SK-N-SH (cell line): ENCODE data around the gene KIF13A. TPM values are rescaled to one million over a fixed set of nuclear protein-coding genes. Genes with fewer than 3 reads are reported as not detected.

Experiments
- CTCF ChIA-PET: fragments of 300-600, 350-600 bp; formaldehyde crosslinking; extraction: SDS; loops from one replicate; lab custom pipeline; 2021; lab: Yijun Ruan, JAX
- POLR2A ChIA-PET: fragments of 350-600 bp; sonication (Branson Sonifier 250); formaldehyde crosslinking; extraction: SDS; loops from one replicate; lab custom pipeline; 2020; ENCODE audit warnings: antibody characterized with exemption, inconsistent platforms; lab: Yijun Ruan, JAX
- DNase-seq: peaks from one replicate; pipeline ENCODE4 v3.0.0; 2012
- H2AFZ ChIP-seq: fragments of 200-600 bp; sonication (generic); 2 replicates; pipeline ENCODE4 v1.8.1; 2016; ENCODE audit warnings: antibody characterized with exemption, mild to moderate bottlenecking, low read depth
- H3F3A ChIP-seq: fragments of 200-600 bp; sonication (generic); replicated peaks from 2 replicates; pipeline ENCODE3; 2016; ENCODE audit warnings: antibody characterized with exemption, mild to moderate bottlenecking; ENCODE audit not compliant: insufficient read depth
- H3K27ac ChIP-seq, 2 experiments: fragments of 200-500 bp in 1 of 2; fragments of 200-600 bp in 1 of 2; sonication (Bioruptor generic) in 1 of 2; sonication (generic), shearing (Covaris generic) in 1 of 2; 2 replicates each; pipeline versions ENCODE4 v1.5.1 to v1.6.1; 2014 to 2016; ENCODE audit warnings: low read depth in 2 of 2, inconsistent platforms in 1 of 2, low read length in 1 of 2, mild to moderate bottlenecking in 1 of 2, mixed read lengths in 1 of 2
- H3K27me3 ChIP-seq: fragments of 200-600 bp; sonication (generic), shearing (Covaris generic); 2 replicates; pipeline ENCODE4 v1.6.1; 2016; ENCODE audit warnings: mixed run types; ENCODE audit not compliant: insufficient read depth
- H3K36me3 ChIP-seq, 2 experiments: fragments of 200-500 bp in 1 of 2; fragments of 200-600 bp in 1 of 2; sonication (Bioruptor generic) in 1 of 2; sonication (generic) in 1 of 2; replicated peaks in 1 of 2; 2 replicates each; pipeline versions ENCODE3 to v1.5.1; 2014 to 2016; ENCODE audit warnings: low read length in 1 of 2, mild to moderate bottlenecking in 1 of 2; ENCODE audit not compliant: insufficient read depth in 2 of 2, control insufficient read depth in 1 of 2
- H3K4me1 ChIP-seq, 2 experiments: fragments of 200-500 bp in 1 of 2; fragments of 200-600 bp in 1 of 2; sonication (Bioruptor generic) in 1 of 2; sonication (generic), shearing (Covaris generic) in 1 of 2; 2 replicates each; pipeline versions ENCODE4 v1.5.1 to v1.6.1; 2014 to 2016; ENCODE audit warnings: low read depth in 1 of 2, low read length in 1 of 2, mixed run types in 1 of 2; ENCODE audit not compliant: insufficient read depth in 2 of 2, control insufficient read depth in 1 of 2
- H3K4me2 ChIP-seq: fragments of 200-600 bp; sonication (generic), shearing (Covaris generic); 2 replicates; pipeline ENCODE4 v1.6.1; 2017; ENCODE audit warnings: mixed run types
- H3K4me3 ChIP-seq, 2 experiments: fragments of 200-500 bp in 1 of 2; fragments of 200-600 bp in 1 of 2; sonication (Bioruptor generic) in 1 of 2; sonication (generic), shearing (Covaris generic) in 1 of 2; 2 replicates each; pipeline versions ENCODE4 v1.5.1 to v1.8.1; 2014 to 2016; ENCODE audit warnings: low read depth in 2 of 2, inconsistent platforms in 1 of 2, low read length in 1 of 2, mild to moderate bottlenecking in 1 of 2, mixed read lengths in 1 of 2, moderate library complexity in 1 of 2
- H3K79me2 ChIP-seq: fragments of 200-600 bp; sonication (generic); 2 replicates; pipeline ENCODE4 v1.8.1; 2017; ENCODE audit warnings: mild to moderate bottlenecking; ENCODE audit not compliant: insufficient read depth
- H3K9ac ChIP-seq: fragments of 200-600 bp; sonication (generic); 2 replicates; pipeline ENCODE4 v1.6.1; 2017; ENCODE audit warnings: mixed run types
- H3K9me2 ChIP-seq: fragments of 200-600 bp; sonication (generic); 2 replicates; pipeline ENCODE4 v1.6.1; 2017; ENCODE audit warnings: mixed run types
- H3K9me3 ChIP-seq: fragments of 200-600 bp; sonication (generic); 2 replicates; pipeline ENCODE4 v1.6.1; 2017; ENCODE audit warnings: mixed run types, mild to moderate bottlenecking, moderate library complexity
- H4K20me1 ChIP-seq: fragments of 200-600 bp; sonication (generic); 2 replicates; pipeline ENCODE4 v1.6.1; 2017; ENCODE audit warnings: mild to moderate bottlenecking, mixed run types; ENCODE audit not compliant: insufficient read depth
- ELF1 ChIP-seq: IDR thresholded peaks from 2 replicates; pipeline ENCODE4 v1.4.0; 2012
- NFIC ChIP-seq: IDR thresholded peaks from 2 replicates; pipeline ENCODE4 v1.4.0; 2012; ENCODE audit warnings: borderline replicate concordance
- PBX3 ChIP-seq: IDR thresholded peaks from 2 replicates; pipeline ENCODE4; 2012
- RCOR1 ChIP-seq: fragments of 150-350 bp; IDR thresholded peaks from 2 replicates; pipeline ENCODE4 v1.6.1; 2017; ENCODE audit warnings: antibody characterized with exemption, low read length
- SIN3A ChIP-seq: IDR thresholded peaks from 2 replicates; pipeline ENCODE4 v1.6.1; 2012; ENCODE audit warnings: low read depth, mild to moderate bottlenecking, low read length, moderate library complexity, borderline replicate concordance
- TAF1 ChIP-seq: IDR thresholded peaks from 2 replicates; pipeline ENCODE4 v1.6.1; 2012; ENCODE audit warnings: low read depth, mild to moderate bottlenecking, low read length, moderate library complexity, borderline replicate concordance
- TCF12 ChIP-seq: IDR thresholded peaks from 2 replicates; pipeline ENCODE4 v1.4.0; 2012
- TEAD4 ChIP-seq: IDR thresholded peaks from 2 replicates; pipeline ENCODE4 v1.4.0; 2012; ENCODE audit warnings: mild to moderate bottlenecking, borderline replicate concordance; ENCODE audit not compliant: insufficient read depth
- WGBS: methylation state at CpG from one replicate; pipeline ENCODE4 v1.1.6; 2017; ENCODE audit warnings: low lambda C conversion rate; 5-methylcytosine and 5-hydroxymethylcytosine counted together
- polyA plus RNA-seq, 3 experiments: library from polyadenylated mRNA; depleted of rRNA; stranded (reverse); fragments of >200 nt; gene quantifications; 2 replicates each; pipeline ENCODE4 v1.2.3, GENCODE V29; 2012
- TF ChIP-seq, protein P1 (sequence below): IDR thresholded peaks from 2 replicates; pipeline ENCODE4 v1.6.1; 2012; ENCODE audit warnings: mild to moderate bottlenecking, low read depth, low read length, moderate library complexity
- TF ChIP-seq, protein P2 (sequence below): IDR thresholded peaks from 2 replicates; pipeline ENCODE4 v1.4.0; 2012; ENCODE audit warnings: low read depth, borderline replicate concordance

The KIF13A gene
- polyA plus RNA-seq, 1 of the 3 experiments (the other 2 are of a cell fraction), result 18.2 TPM

DNA sequence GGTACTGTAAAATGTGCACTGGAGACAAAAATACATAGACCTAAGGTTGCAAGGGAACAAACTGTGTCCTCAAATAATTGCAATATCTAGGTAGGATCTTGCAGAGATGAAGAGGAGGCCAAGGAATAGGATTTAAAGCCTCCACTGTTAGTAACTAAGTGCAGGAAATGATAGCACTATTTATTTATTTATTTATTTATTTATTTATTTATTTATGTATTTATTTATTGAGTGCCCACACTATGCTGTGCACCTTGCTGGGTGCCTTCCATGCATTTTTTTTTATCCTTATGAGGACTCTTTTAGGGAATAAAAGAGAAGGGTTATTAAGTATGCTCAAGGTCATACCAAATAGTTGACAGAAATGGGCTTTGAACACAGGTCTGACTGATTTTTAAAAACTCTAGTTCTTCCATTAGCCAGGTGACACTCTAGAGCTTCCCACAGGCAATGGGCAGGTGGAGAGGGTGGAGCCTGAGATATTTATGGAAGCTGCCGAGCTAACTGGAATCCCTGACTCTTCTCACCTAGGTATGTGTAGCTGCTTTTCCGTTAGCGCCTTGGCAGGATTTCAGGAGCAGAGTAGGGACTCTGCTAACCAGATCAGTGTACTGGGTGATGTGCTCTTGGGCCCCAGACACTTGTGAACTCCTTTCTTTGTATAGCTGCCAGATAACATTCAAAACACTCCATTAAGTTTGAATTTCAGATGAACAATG lies 268.0 kb downstream of the KIF13A start:
- Histone ChIP-seq H3F3A (peaks cover 19% of the 10 kb centered on the region), H3K36me3 (no peaks in the 10 kb centered on the region), H3K27me3 (no peaks in the 10 kb centered on the region), H4K20me1 (no peaks in the 10 kb centered on the region), H2AFZ (no peak overlapping the region), H3K9me3 (no peaks in the 10 kb centered on the region), H3K4me2 (no peak overlapping the region), H3K79me2 (no peaks in the 10 kb centered on the region), H3K9me2 (no peaks in the 10 kb centered on the region), H3K27ac (no peak overlapping the region), H3K4me3 (no peak overlapping the region), H3K4me1 (peaks cover 0 to 17% of the 10 kb centered on the region in 2 experiments; a peak in 2 of 4 replicates), H3K9ac (no peak overlapping the region)
- 93% methylated on average over 3 of the region's 3 CpGs for WGBS
- ChIA-PET POLR2A (no interaction called here), CTCF (interaction anchor here (1.1 kb wide), 1 partner anchor 135 kb away, joined by 5 read pairs; no protein-coding TSS in a partner anchor)
- TF ChIP-seq TEAD4 (no peak), TAF1 (no peak), ELF1 (no peak), PBX3 (no peak)
- TF ChIP-seq, protein P1, sequence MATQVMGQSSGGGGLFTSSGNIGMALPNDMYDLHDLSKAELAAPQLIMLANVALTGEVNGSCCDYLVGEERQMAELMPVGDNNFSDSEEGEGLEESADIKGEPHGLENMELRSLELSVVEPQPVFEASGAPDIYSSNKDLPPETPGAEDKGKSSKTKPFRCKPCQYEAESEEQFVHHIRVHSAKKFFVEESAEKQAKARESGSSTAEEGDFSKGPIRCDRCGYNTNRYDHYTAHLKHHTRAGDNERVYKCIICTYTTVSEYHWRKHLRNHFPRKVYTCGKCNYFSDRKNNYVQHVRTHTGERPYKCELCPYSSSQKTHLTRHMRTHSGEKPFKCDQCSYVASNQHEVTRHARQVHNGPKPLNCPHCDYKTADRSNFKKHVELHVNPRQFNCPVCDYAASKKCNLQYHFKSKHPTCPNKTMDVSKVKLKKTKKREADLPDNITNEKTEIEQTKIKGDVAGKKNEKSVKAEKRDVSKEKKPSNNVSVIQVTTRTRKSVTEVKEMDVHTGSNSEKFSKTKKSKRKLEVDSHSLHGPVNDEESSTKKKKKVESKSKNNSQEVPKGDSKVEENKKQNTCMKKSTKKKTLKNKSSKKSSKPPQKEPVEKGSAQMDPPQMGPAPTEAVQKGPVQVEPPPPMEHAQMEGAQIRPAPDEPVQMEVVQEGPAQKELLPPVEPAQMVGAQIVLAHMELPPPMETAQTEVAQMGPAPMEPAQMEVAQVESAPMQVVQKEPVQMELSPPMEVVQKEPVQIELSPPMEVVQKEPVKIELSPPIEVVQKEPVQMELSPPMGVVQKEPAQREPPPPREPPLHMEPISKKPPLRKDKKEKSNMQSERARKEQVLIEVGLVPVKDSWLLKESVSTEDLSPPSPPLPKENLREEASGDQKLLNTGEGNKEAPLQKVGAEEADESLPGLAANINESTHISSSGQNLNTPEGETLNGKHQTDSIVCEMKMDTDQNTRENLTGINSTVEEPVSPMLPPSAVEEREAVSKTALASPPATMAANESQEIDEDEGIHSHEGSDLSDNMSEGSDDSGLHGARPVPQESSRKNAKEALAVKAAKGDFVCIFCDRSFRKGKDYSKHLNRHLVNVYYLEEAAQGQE, result no peak
- no peak for DNase-seq

DNA sequence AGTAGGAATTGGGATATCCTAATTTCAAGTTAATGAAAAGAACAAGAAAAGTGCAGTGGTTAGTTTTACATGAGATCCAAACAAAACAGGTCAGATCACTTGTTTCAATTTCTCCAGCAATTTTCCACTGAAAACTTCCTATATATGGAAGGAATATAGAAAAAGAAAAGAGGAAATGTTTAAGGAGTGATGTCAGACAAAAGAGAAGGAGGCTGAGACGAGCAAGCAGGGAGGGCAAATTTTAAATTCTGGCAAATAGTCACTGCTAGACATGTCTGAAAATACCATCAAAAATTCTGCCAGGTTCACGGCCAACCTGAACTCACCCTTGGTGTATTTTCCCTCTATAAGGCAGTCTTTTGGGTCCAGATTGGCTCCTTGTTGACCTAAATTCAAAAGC lies 271.2 kb downstream of the KIF13A start:
- H3K4me3 ChIP-seq, result no peak overlapping the region
- no peaks in the 10 kb centered on the region for H3K36me3 ChIP-seq
- H3K4me2 ChIP-seq, result peak overlapping the region; percentile 25; the same call in 1 of the 2 replicates
- CTCF ChIA-PET, result interaction anchor here (1.0 kb wide), 1 partner anchor 9 kb away, joined by 3 read pairs; the partner anchor contains the start of gene NUP153
- H3K4me1 ChIP-seq, result peaks cover 0 to 17% of the 10 kb centered on the region in 2 experiments; a peak in 2 of 4 replicates
- POLR2A ChIA-PET, result no interaction called here
- no peak for DNase-seq
- H3K9me2 ChIP-seq, result no peaks in the 10 kb centered on the region
- no peaks in the 10 kb centered on the region for H3K9me3 ChIP-seq
- H4K20me1 ChIP-seq, result no peaks in the 10 kb centered on the region
- peak overlapping the region in 1 of 2 experiments; percentile 48; a peak in 2 of 4 replicates for H3K27ac ChIP-seq
- peak overlapping the region; percentile 58; the same call in 1 of the 2 replicates for H2AFZ ChIP-seq
- H3K79me2 ChIP-seq, result no peaks in the 10 kb centered on the region
- peaks cover 20% of the 10 kb centered on the region for H3F3A ChIP-seq
- WGBS, result 30% methylated on average over 2 of the region's 2 CpGs
- H3K27me3 ChIP-seq, result no peaks in the 10 kb centered on the region
- TF ChIP-seq NFIC, result no peak
- TF ChIP-seq, protein P1, result no peak
- TF ChIP-seq RCOR1, result no peak
- TF ChIP-seq, protein P2, sequence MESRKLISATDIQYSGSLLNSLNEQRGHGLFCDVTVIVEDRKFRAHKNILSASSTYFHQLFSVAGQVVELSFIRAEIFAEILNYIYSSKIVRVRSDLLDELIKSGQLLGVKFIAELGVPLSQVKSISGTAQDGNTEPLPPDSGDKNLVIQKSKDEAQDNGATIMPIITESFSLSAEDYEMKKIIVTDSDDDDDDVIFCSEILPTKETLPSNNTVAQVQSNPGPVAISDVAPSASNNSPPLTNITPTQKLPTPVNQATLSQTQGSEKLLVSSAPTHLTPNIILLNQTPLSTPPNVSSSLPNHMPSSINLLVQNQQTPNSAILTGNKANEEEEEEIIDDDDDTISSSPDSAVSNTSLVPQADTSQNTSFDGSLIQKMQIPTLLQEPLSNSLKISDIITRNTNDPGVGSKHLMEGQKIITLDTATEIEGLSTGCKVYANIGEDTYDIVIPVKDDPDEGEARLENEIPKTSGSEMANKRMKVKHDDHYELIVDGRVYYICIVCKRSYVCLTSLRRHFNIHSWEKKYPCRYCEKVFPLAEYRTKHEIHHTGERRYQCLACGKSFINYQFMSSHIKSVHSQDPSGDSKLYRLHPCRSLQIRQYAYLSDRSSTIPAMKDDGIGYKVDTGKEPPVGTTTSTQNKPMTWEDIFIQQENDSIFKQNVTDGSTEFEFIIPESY, result no peak
- no peak for TF ChIP-seq TCF12
- TF ChIP-seq SIN3A, result no peak
- peak overlapping the region; percentile 13; the same call in 1 of the 2 replicates for H3K9ac ChIP-seq
